HL-60 (cell line): ENCODE data around the gene EMP2.
"Not testable (repeated sequence)": the region's sequence is repeated elsewhere in the genome, so short reads cannot be mapped to it uniquely, and the experiment has no call there.

ENCODE experiments used
- DNase-seq, 2 experiments: peaks; one replicate each; pipeline ENCODE4 v3.0.0-alpha.2; 2010 to 2020; ENCODE audit warnings: low read depth in 1 of 2, low spot score in 1 of 2
- H3K27ac ChIP-seq: fragments of 250-450 bp; sonication (Bioruptor Pico); replicated peaks from 2 replicates; pipeline ENCODE4 v1.5.1; 2020; ENCODE audit warnings: mild to moderate bottlenecking, moderate library complexity
- H3K27me3 ChIP-seq: fragments of 250-450 bp; sonication (Bioruptor Pico); 2 replicates; pipeline ENCODE4 v1.5.1; 2021; ENCODE audit warnings: mild to moderate bottlenecking, moderate library complexity; ENCODE audit not compliant: insufficient read depth, poor library complexity, severe bottlenecking
- H3K4me3 ChIP-seq: replicated peaks from 2 replicates; pipeline ENCODE4 v1.5.1; 2011; ENCODE audit warnings: mild to moderate bottlenecking, control low read depth, low read length; ENCODE audit not compliant: insufficient read depth
- GABPA ChIP-seq: IDR thresholded peaks from 2 replicates; pipeline ENCODE4 v1.6.1; 2012; ENCODE audit warnings: low read depth
- POLR2AphosphoS5 ChIP-seq: IDR thresholded peaks from 2 replicates; pipeline ENCODE4 v1.6.1; 2012; ENCODE audit warnings: low read depth
- REST ChIP-seq: IDR thresholded peaks from 2 replicates; pipeline ENCODE4 v1.6.1; 2012; ENCODE audit warnings: low read depth; ENCODE audit not compliant: insufficient replicate concordance
- SPI1 ChIP-seq: IDR thresholded peaks from 2 replicates; pipeline ENCODE4 v1.6.1; 2012; ENCODE audit warnings: low read depth, mild to moderate bottlenecking, borderline replicate concordance
- TF ChIP-seq, protein P1 (sequence below): IDR thresholded peaks from one replicate; pipeline ENCODE4 v1.5.1; 2011; ENCODE audit warnings: low read length, control low read depth, inconsistent platforms; ENCODE audit not compliant: insufficient read depth

EMP2 gene

DNA sequence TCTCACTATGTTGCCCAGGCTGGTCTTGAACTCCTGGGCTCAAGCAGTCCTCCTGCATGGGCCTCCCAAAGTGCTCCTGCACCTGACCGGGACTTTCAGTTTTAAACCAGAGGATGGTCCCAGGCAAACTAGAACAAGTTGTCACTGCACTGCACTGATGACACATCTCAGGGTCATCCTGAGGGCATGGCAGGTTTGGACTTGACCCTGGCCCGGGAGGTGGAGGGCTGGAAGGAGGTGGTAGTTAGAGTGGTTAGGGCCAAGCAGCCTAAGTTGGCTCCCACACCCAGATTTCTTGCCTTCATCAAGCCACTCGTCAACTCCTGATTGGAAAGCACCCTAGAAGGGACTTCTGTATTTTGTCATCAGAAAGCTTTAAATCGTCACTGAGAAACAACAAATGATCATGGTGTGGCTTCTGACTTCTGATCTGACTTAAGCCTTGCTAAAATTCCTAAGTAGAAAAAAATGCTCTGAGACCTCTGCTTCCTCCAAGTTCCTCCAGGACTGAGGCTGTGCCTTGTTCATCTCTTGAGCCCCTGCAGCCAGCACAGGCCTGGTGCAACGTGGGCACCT is 43.5 kb downstream of the EMP2 start:
- DNase-seq = no peak
- Histone ChIP-seq H3K4me3 (no peak overlapping the region), H3K27ac (no peak overlapping the region), H3K27me3 (no peaks in the 10 kb centered on the region)
- TF ChIP-seq REST = no peak
- TF ChIP-seq, protein P1, sequence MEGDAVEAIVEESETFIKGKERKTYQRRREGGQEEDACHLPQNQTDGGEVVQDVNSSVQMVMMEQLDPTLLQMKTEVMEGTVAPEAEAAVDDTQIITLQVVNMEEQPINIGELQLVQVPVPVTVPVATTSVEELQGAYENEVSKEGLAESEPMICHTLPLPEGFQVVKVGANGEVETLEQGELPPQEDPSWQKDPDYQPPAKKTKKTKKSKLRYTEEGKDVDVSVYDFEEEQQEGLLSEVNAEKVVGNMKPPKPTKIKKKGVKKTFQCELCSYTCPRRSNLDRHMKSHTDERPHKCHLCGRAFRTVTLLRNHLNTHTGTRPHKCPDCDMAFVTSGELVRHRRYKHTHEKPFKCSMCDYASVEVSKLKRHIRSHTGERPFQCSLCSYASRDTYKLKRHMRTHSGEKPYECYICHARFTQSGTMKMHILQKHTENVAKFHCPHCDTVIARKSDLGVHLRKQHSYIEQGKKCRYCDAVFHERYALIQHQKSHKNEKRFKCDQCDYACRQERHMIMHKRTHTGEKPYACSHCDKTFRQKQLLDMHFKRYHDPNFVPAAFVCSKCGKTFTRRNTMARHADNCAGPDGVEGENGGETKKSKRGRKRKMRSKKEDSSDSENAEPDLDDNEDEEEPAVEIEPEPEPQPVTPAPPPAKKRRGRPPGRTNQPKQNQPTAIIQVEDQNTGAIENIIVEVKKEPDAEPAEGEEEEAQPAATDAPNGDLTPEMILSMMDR = no peak
- no peak for TF ChIP-seq SPI1
- no peak for TF ChIP-seq GABPA
- TF ChIP-seq POLR2AphosphoS5 = no peak

DNA sequence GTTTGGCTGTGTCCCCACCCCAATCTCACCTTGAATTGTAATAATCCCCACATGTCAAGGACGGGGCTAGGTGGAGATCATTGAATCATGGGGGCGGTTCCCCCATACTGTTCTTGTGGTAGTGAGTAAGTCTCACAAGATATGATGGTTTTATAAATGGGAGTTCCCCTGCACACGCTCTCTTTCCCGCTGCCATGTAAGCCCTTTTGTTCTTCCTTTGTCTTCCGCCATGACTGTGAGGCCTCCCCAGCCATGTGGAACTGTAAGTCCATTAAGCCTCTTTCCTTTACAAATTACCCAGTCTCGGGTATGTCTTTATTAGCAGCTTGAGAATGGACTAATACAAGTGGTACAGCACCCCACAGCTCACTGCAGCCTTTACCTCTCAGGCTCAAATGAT is 44.1 kb downstream of the EMP2 start:
- H3K4me3 ChIP-seq, H3K27ac ChIP-seq, DNase-seq, H3K27me3 ChIP-seq: not testable (repeated sequence)

- no peak overlapping the region for H3K4me3 ChIP-seq
Observed at GRCh38 chr16:10535461-10535860, 44.9 kb downstream of the EMP2 start.

More at GRCh38 chr16:10535461-10535860, 44.9 kb downstream of the EMP2 start:
- H3K27me3 ChIP-seq = no peaks in the 10 kb centered on the region
- TF ChIP-seq, protein P1 = no peak
- TF ChIP-seq REST (no peak), GABPA (no peak), SPI1 (no peak), POLR2AphosphoS5 (no peak)
- no peak overlapping the region for H3K27ac ChIP-seq
- DNase-seq = no peak
